Liver (tissue), 9 donors: Measurements from ENCODE around the gene SCGB1C2. TPM values are rescaled to one million over a fixed set of nuclear protein-coding genes. Genes with fewer than 3 reads are reported as not detected.

Experiments used
- DNase-seq: peaks from one replicate; pipeline ENCODE4 v3.0.0-alpha.2; 2017; ENCODE audit warnings: low spot score
- H3K27ac ChIP-seq, 2 donors: one replicate each; pipeline ENCODE4 v1.7.0; 2013; ENCODE audit warnings: inconsistent platforms in 2 of 2, low read length in 2 of 2, control low read depth in 1 of 2, low read depth in 1 of 2, mild to moderate bottlenecking in 1 of 2
- H3K27me3 ChIP-seq, 4 donors: one replicate each; pipeline versions ENCODE4 v1.6.1 to v1.7.0; 2013; ENCODE audit warnings: low read length in 3 of 4, inconsistent platforms in 1 of 4, mild to moderate bottlenecking in 1 of 4, moderate library complexity in 1 of 4; ENCODE audit not compliant: control insufficient read depth in 4 of 4, insufficient read depth in 4 of 4
- H3K36me3 ChIP-seq, 4 donors: one replicate each; pipeline versions ENCODE4 v1.6.1 to v1.7.0; 2013; ENCODE audit warnings: low read length in 3 of 4, mild to moderate bottlenecking in 3 of 4, low read depth in 1 of 4, moderate library complexity in 1 of 4; ENCODE audit not compliant: control insufficient read depth in 4 of 4, insufficient read depth in 3 of 4
- H3K4me1 ChIP-seq, 4 donors: one replicate each; pipeline versions ENCODE4 v1.6.1 to v1.7.0; 2013; ENCODE audit warnings: low read length in 3 of 4, mild to moderate bottlenecking in 3 of 4, moderate library complexity in 1 of 4; ENCODE audit not compliant: control insufficient read depth in 4 of 4, insufficient read depth in 4 of 4
- H3K4me3 ChIP-seq, 3 donors: one replicate each; pipeline versions ENCODE4 v1.6.1 to v1.7.0; 2013; ENCODE audit warnings: low read length in 3 of 3, control low read depth in 1 of 3, low read depth in 1 of 3, mild to moderate bottlenecking in 1 of 3
- H3K9ac ChIP-seq, 2 donors: one replicate each; pipeline ENCODE4 v1.7.0; 2013; ENCODE audit warnings: low read length in 2 of 2, mild to moderate bottlenecking in 2 of 2, moderate library complexity in 2 of 2, control low read depth in 1 of 2, low read depth in 1 of 2
- H3K9me3 ChIP-seq, 4 donors: one replicate each; pipeline versions ENCODE4 v1.6.1 to v1.7.0; 2013; ENCODE audit warnings: low read length in 3 of 4; ENCODE audit not compliant: control insufficient read depth in 4 of 4
- EGR1 ChIP-seq, 2 donors: IDR thresholded peaks; 2 replicates each; pipeline ENCODE4 v1.6.1; 2016 to 2018; ENCODE audit warnings: antibody characterized with exemption in 2 of 2, low read depth in 2 of 2
- FOXA2 ChIP-seq: IDR thresholded peaks from 2 replicates; pipeline ENCODE4 v1.6.1; 2016; ENCODE audit warnings: antibody characterized with exemption
- HNF4G ChIP-seq: IDR thresholded peaks from 2 replicates; pipeline ENCODE4 v1.6.1; 2016; ENCODE audit warnings: antibody characterized with exemption
- JUND ChIP-seq, 2 donors: IDR thresholded peaks; 2 replicates each; pipeline ENCODE4 v1.6.1; 2016; ENCODE audit warnings: antibody characterized with exemption in 2 of 2
- NR2F2 ChIP-seq: IDR thresholded peaks from 2 replicates; pipeline ENCODE4 v1.6.1; 2016; ENCODE audit warnings: antibody characterized with exemption
- RAD21 ChIP-seq, 2 donors: IDR thresholded peaks; 2 replicates each; pipeline ENCODE4 v1.6.1; 2016; ENCODE audit warnings: antibody characterized with exemption in 2 of 2, mild to moderate bottlenecking in 2 of 2
- RXRA ChIP-seq, 2 donors: IDR thresholded peaks; 2 replicates each; pipeline ENCODE4 v1.6.1; 2017 to 2018; ENCODE audit warnings: antibody characterized with exemption in 2 of 2, mild to moderate bottlenecking in 1 of 2
- SP1 ChIP-seq: IDR thresholded peaks from 2 replicates; pipeline ENCODE4 v1.6.1; 2018; ENCODE audit warnings: antibody characterized with exemption, mild to moderate bottlenecking
- TAF1 ChIP-seq: conservative IDR thresholded peaks from 2 replicates; pipeline ENCODE4 v1.6.1; 2016; ENCODE audit warnings: antibody characterized with exemption, mild to moderate bottlenecking
- YY1 ChIP-seq: IDR thresholded peaks from 2 replicates; pipeline ENCODE4 v1.6.1; 2016; ENCODE audit warnings: antibody characterized with exemption, mild to moderate bottlenecking
- WGBS: extraction: QIAGEN DNeasy Blood & Tissue Kit; methylation state at CpG from one replicate; pipeline ENCODE4 v1.1.7; 2013; 5-methylcytosine and 5-hydroxymethylcytosine counted together
- polyA plus RNA-seq, 2 donors: library from polyadenylated mRNA; stranded (reverse) in 1 of 2; unstranded in 1 of 2; fragments of 200-250 nt in 1 of 2; fragments of >200 nt in 1 of 2; fragmentation: Nextera tagmentation in 1 of 2; extraction: Ambion mirVana in 1 of 2; gene quantifications; one replicate each; pipeline versions ENCODE4 v1.2.1 to v1.2.3, GENCODE V29; 2013 to 2015
- total RNA-seq, 2 donors: library from RNA; depleted of rRNA; stranded (reverse); fragments of >200 nt; gene quantifications; one replicate each; pipeline ENCODE4 v1.2.3, GENCODE V29; 2014
- TF ChIP-seq, protein P1 (sequence below): IDR thresholded peaks from 2 replicates; pipeline ENCODE4 v1.6.1; 2016; ENCODE audit warnings: antibody characterized with exemption, mild to moderate bottlenecking
- TF ChIP-seq, protein P2 (sequence below): IDR thresholded peaks from 2 replicates; pipeline ENCODE4 v1.6.1; 2016; ENCODE audit warnings: antibody characterized with exemption
- TF ChIP-seq, protein P3 (sequence below): IDR thresholded peaks from 2 replicates; pipeline ENCODE4 v1.6.1; 2016; ENCODE audit warnings: antibody characterized with exemption
- TF ChIP-seq, protein P4 (sequence below): IDR thresholded peaks from 2 replicates; pipeline ENCODE4 v1.6.1; 2016; ENCODE audit warnings: antibody characterized with exemption
- TF ChIP-seq, protein P5 (sequence below): fragments of 150-350 bp; IDR thresholded peaks from 2 replicates; pipeline ENCODE4 v1.5.1; 2017; ENCODE audit warnings: improper control_type of control experiment, low read depth, low read length; ENCODE audit not compliant: missing input control
- donor health status: healthy.
- donor health status: healthy.
- donor health status: healthy.
- donor health status: healthy.
- donor health status: healthy.

SCGB1C2 gene
- total and polyA plus RNA-seq, 4 donors, result not detected

DNA sequence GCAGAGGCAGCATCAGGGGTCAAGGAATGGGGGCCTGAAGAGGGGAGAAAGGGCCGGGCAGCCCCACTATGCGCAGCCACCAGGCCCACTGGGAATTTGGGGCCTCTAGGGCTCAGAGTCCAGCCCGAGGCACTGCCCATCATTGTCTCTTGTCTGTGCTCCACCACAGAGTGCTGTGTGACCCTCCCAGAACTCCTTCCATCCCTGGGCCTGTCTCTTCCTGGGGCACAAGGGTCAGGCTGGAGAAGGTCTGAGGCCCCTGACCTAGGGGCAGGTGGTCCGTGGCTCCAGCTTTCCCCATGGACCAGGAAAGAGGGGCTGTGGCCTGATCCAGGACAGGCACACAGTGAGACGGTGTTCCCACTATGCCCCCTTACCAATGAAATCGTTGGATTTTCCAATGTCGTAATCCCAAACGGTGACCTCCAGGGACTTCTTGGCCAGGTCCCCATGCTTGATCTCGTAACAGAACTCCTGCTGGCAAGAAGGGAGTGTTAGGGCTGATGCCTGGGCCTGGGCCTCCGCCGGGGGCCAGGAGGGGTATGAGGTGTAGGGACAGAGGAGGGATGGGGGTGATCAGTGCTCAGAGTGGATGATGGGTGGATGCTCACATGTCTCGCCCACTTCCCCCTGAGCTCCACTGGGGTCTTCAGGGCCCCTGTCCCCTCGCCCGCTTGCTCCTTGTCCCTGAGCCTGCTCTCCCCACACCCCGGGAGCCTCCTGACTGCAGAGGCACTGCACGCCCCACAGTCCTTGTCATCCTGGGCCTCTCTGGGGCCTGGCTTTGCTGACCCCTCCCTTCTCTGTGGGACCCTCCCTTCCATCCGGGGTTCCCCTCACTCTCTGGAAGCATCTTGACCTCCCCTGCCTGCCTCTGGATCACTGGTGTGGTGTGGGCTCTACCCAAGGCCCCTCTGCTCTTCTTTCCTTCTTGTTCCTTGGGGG lies 10.7 kb downstream of the SCGB1C2 start:
- Histone ChIP-seq H3K9me3 (no peaks in the 10 kb centered on the region), H3K9ac (no peak overlapping the region), H3K4me3 (no peak overlapping the region), H3K36me3 (no peaks in the 10 kb centered on the region), H3K27me3 (no peaks in the 10 kb centered on the region), H3K27ac (no peak overlapping the region), H3K4me1 (peaks cover 5 to 15% (median 12%) of the 10 kb centered on the region in 4 donors)
- no peak for TF ChIP-seq TAF1
- TF ChIP-seq, protein P1, sequence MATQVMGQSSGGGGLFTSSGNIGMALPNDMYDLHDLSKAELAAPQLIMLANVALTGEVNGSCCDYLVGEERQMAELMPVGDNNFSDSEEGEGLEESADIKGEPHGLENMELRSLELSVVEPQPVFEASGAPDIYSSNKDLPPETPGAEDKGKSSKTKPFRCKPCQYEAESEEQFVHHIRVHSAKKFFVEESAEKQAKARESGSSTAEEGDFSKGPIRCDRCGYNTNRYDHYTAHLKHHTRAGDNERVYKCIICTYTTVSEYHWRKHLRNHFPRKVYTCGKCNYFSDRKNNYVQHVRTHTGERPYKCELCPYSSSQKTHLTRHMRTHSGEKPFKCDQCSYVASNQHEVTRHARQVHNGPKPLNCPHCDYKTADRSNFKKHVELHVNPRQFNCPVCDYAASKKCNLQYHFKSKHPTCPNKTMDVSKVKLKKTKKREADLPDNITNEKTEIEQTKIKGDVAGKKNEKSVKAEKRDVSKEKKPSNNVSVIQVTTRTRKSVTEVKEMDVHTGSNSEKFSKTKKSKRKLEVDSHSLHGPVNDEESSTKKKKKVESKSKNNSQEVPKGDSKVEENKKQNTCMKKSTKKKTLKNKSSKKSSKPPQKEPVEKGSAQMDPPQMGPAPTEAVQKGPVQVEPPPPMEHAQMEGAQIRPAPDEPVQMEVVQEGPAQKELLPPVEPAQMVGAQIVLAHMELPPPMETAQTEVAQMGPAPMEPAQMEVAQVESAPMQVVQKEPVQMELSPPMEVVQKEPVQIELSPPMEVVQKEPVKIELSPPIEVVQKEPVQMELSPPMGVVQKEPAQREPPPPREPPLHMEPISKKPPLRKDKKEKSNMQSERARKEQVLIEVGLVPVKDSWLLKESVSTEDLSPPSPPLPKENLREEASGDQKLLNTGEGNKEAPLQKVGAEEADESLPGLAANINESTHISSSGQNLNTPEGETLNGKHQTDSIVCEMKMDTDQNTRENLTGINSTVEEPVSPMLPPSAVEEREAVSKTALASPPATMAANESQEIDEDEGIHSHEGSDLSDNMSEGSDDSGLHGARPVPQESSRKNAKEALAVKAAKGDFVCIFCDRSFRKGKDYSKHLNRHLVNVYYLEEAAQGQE, result no peak
- no peak for TF ChIP-seq RAD21 (IDR thresholded peaks at IDR 0.05)
- no peak for TF ChIP-seq YY1
- TF ChIP-seq, protein P2, sequence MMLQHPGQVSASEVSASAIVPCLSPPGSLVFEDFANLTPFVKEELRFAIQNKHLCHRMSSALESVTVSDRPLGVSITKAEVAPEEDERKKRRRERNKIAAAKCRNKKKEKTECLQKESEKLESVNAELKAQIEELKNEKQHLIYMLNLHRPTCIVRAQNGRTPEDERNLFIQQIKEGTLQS, result no peak
- no peak for TF ChIP-seq NR2F2
- TF ChIP-seq FOXA2, result no peak
- TF ChIP-seq, protein P3, sequence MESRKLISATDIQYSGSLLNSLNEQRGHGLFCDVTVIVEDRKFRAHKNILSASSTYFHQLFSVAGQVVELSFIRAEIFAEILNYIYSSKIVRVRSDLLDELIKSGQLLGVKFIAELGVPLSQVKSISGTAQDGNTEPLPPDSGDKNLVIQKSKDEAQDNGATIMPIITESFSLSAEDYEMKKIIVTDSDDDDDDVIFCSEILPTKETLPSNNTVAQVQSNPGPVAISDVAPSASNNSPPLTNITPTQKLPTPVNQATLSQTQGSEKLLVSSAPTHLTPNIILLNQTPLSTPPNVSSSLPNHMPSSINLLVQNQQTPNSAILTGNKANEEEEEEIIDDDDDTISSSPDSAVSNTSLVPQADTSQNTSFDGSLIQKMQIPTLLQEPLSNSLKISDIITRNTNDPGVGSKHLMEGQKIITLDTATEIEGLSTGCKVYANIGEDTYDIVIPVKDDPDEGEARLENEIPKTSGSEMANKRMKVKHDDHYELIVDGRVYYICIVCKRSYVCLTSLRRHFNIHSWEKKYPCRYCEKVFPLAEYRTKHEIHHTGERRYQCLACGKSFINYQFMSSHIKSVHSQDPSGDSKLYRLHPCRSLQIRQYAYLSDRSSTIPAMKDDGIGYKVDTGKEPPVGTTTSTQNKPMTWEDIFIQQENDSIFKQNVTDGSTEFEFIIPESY, result no peak
- TF ChIP-seq EGR1 (IDR thresholded peaks at IDR 0.05; ENCODE audit: low read depth in 2 of 2), result no peak
- TF ChIP-seq, protein P4, sequence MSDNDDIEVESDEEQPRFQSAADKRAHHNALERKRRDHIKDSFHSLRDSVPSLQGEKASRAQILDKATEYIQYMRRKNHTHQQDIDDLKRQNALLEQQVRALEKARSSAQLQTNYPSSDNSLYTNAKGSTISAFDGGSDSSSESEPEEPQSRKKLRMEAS, result no peak
- no peak for TF ChIP-seq HNF4G
- TF ChIP-seq, protein P5, sequence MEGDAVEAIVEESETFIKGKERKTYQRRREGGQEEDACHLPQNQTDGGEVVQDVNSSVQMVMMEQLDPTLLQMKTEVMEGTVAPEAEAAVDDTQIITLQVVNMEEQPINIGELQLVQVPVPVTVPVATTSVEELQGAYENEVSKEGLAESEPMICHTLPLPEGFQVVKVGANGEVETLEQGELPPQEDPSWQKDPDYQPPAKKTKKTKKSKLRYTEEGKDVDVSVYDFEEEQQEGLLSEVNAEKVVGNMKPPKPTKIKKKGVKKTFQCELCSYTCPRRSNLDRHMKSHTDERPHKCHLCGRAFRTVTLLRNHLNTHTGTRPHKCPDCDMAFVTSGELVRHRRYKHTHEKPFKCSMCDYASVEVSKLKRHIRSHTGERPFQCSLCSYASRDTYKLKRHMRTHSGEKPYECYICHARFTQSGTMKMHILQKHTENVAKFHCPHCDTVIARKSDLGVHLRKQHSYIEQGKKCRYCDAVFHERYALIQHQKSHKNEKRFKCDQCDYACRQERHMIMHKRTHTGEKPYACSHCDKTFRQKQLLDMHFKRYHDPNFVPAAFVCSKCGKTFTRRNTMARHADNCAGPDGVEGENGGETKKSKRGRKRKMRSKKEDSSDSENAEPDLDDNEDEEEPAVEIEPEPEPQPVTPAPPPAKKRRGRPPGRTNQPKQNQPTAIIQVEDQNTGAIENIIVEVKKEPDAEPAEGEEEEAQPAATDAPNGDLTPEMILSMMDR, result no peak
- WGBS, result 87% methylated on average over 17 of the region's 17 CpGs
- no peak for DNase-seq

DNA sequence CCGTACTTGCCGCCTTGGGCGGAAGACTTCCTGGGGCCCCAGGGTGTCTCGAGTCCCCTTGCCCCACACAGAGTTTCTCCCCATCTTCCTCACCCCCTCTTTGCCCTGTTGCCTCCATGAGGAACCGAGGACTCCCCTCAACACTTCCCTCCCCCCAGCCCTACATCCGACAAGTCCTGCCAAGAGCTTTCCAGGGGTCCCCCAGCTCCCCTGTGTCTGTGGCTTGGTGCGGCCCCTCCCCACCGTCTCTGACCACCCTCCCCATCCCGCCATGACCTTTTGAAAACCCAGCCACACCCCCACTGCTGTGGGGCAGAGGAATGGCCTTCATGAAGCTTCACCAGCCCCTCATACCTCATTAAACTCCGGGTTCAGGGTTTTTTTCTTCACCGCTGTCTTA lies 11.4 kb downstream of the SCGB1C2 start:
- H3K36me3 ChIP-seq, result no peaks in the 10 kb centered on the region
- DNase-seq, result no peak
- H3K9me3 ChIP-seq, result no peaks in the 10 kb centered on the region
- H3K9ac ChIP-seq, result no peak overlapping the region
- H3K4me1 ChIP-seq, result peaks cover 5 to 12% (median 11%) of the 10 kb centered on the region in 4 donors
- H3K27me3 ChIP-seq, result no peaks in the 10 kb centered on the region
- H3K4me3 ChIP-seq, result no peak overlapping the region
- 82% methylated on average over 11 of the region's 11 CpGs for WGBS
- H3K27ac ChIP-seq, result no peak overlapping the region
- TF ChIP-seq YY1 (no peak), SP1 (no peak), NR2F2 (no peak), RXRA (IDR thresholded peaks at IDR 0.05) (no peak), JUND (IDR thresholded peaks at IDR 0.05) (no peak)
- TF ChIP-seq, protein P4, result no peak
- TF ChIP-seq, protein P2, result no peak
- TF ChIP-seq, protein P1, result no peak
- TF ChIP-seq, protein P3, result no peak
